MM.1S (cell line): ENCODE results near the gene FBXL7.

Experiments
- DNase-seq: peaks from one replicate; pipeline ENCODE4 v3.0.0-alpha.2; 2015
- H2AFZ ChIP-seq: fragments of 300-600 bp; sonication (generic); 2 replicates; pipeline ENCODE4 v1.6.0; 2016; ENCODE audit warnings: antibody characterized with exemption, low read length
- H3F3A ChIP-seq: fragments of 300-600 bp; sonication (generic); 2 replicates; pipeline ENCODE4 v1.6.1; 2016; ENCODE audit warnings: mild to moderate bottlenecking, antibody characterized with exemption, low read length, moderate library complexity, mixed read lengths; ENCODE audit not compliant: insufficient read depth
- H3K27ac ChIP-seq: fragments of 300-600 bp; sonication (generic); 2 replicates; pipeline ENCODE4 v1.5.1; 2016; ENCODE audit warnings: mild to moderate bottlenecking, low read length
- H3K27me3 ChIP-seq: fragments of 300-600 bp; sonication (generic); replicated peaks from 2 replicates; pipeline ENCODE4 v1.6.0; 2016; ENCODE audit warnings: low read length; ENCODE audit not compliant: insufficient read depth
- H3K36me3 ChIP-seq: fragments of 300-600 bp; sonication (generic); replicated peaks from 2 replicates; pipeline ENCODE4 v1.6.1; 2016; ENCODE audit warnings: mild to moderate bottlenecking, low read length, mixed read lengths; ENCODE audit not compliant: insufficient read depth
- H3K4me1 ChIP-seq: fragments of 300-600 bp; sonication (generic); 2 replicates; pipeline ENCODE4 v1.6.1; 2016; ENCODE audit warnings: low read length, mixed read lengths
- H3K4me2 ChIP-seq: fragments of 300-600 bp; sonication (generic); 2 replicates; pipeline ENCODE4 v1.6.0; 2016; ENCODE audit warnings: low read depth, low read length
- H3K4me3 ChIP-seq: fragments of 300-600 bp; sonication (generic); 2 replicates; pipeline ENCODE4 v1.5.1; 2016; ENCODE audit warnings: low read length, mixed read lengths
- H3K79me2 ChIP-seq: fragments of 300-600 bp; sonication (generic); 2 replicates; pipeline ENCODE4 v1.6.1; 2016; ENCODE audit warnings: mixed run types, low read length, mixed read lengths
- H3K9ac ChIP-seq: fragments of 300-600 bp; sonication (generic); 2 replicates; pipeline ENCODE4 v1.6.1; 2016; ENCODE audit warnings: low read length, mixed read lengths
- H3K9me2 ChIP-seq: fragments of 300-600 bp; sonication (generic); replicated peaks from 2 replicates; pipeline ENCODE4 v1.6.1; 2016; ENCODE audit warnings: mild to moderate bottlenecking, low read length, mixed read lengths; ENCODE audit not compliant: insufficient read depth
- H3K9me3 ChIP-seq: fragments of 300-600 bp; sonication (generic); replicated peaks from 2 replicates; pipeline ENCODE4 v1.6.1; 2016; ENCODE audit warnings: mild to moderate bottlenecking, low read length, mixed read lengths; ENCODE audit not compliant: insufficient read depth
- H4K20me1 ChIP-seq: fragments of 300-600 bp; sonication (generic); 2 replicates; pipeline ENCODE4 v1.6.1; 2016; ENCODE audit warnings: mild to moderate bottlenecking, low read length, moderate library complexity, mixed read lengths; ENCODE audit not compliant: insufficient read depth
- CTCF ChIP-seq: fragments of 300-600 bp; sonication (generic); IDR thresholded peaks from 2 replicates; pipeline ENCODE4 v1.5.1; 2016; ENCODE audit warnings: antibody characterized with exemption, low read length, mixed read lengths
- EZH2 ChIP-seq: fragments of 300-600 bp; sonication (generic); optimal IDR thresholded peaks from 2 replicates; pipeline ENCODE3; 2017; ENCODE audit warnings: low read depth, mild to moderate bottlenecking, antibody characterized with exemption, low read length, mixed read lengths
- EZH2phosphoT487 ChIP-seq: fragments of 300-600 bp; sonication (generic); IDR thresholded peaks from 2 replicates; pipeline ENCODE4 v1.6.1; 2018; ENCODE audit warnings: antibody characterized with exemption, low read length

Gene FBXL7

GRCh38 chr5:15564957-15565356 lies 65.0 kb downstream of the FBXL7 start:
- H3K4me1 ChIP-seq, result no peaks in the 10 kb centered on the region; the same call in 1 of the 2 replicates
- no peak overlapping the region for H2AFZ ChIP-seq
- no peaks in the 10 kb centered on the region for H3F3A ChIP-seq
- DNase-seq, result no peak
- TF ChIP-seq CTCF, result no peak
- no peak for TF ChIP-seq EZH2
- TF ChIP-seq EZH2phosphoT487, result no peak
- H3K27me3 ChIP-seq, result no peaks in the 10 kb centered on the region
- H3K4me3 ChIP-seq, result no peak overlapping the region
- H3K9ac ChIP-seq, result no peak overlapping the region
- H3K4me2 ChIP-seq, result no peak overlapping the region
- no peaks in the 10 kb centered on the region for H3K36me3 ChIP-seq
- H4K20me1 ChIP-seq, result no peaks in the 10 kb centered on the region
- H3K9me2 ChIP-seq, result no peaks in the 10 kb centered on the region
- H3K27ac ChIP-seq, result no peak overlapping the region
- no peaks in the 10 kb centered on the region for H3K9me3 ChIP-seq
- 0 out of 2 replicates have a peak, but pooled peaks cover 3% of the 10 kb centered on the region for H3K79me2 ChIP-seq

- no peaks in the 10 kb centered on the region for H3K27me3 ChIP-seq
- H4K20me1 ChIP-seq, result no peaks in the 10 kb centered on the region
- 0 out of 2 replicates have a peak, but pooled peaks cover 5% of the 10 kb centered on the region for H3K79me2 ChIP-seq
- H2AFZ ChIP-seq, result no peak overlapping the region
- H3K4me1 ChIP-seq, result no peaks in the 10 kb centered on the region; the same call in 1 of the 2 replicates
- DNase-seq, result no peak
- no peak overlapping the region for H3K27ac ChIP-seq
- H3K9me3 ChIP-seq, result no peaks in the 10 kb centered on the region
- H3F3A ChIP-seq, result no peaks in the 10 kb centered on the region
- no peak for TF ChIP-seq EZH2phosphoT487
- TF ChIP-seq EZH2, result no peak
- TF ChIP-seq CTCF, result no peak
- no peak overlapping the region for H3K9ac ChIP-seq
- H3K9me2 ChIP-seq, result no peaks in the 10 kb centered on the region
- H3K4me3 ChIP-seq, result no peak overlapping the region
- H3K36me3 ChIP-seq, result no peaks in the 10 kb centered on the region
- no peak overlapping the region for H3K4me2 ChIP-seq
Measured at GRCh38 chr5:15566306-15566705, 66.3 kb downstream of the FBXL7 start.

GRCh38 chr5:15566789-15567188 lies 66.8 kb downstream of the FBXL7 start:
- Histone ChIP-seq H3K79me2 (peaks cover 7% of the 10 kb centered on the region; the same call in 1 of the 2 replicates), H3K9me3 (no peaks in the 10 kb centered on the region), H3F3A (no peaks in the 10 kb centered on the region), H3K4me1 (no peaks in the 10 kb centered on the region; the same call in 1 of the 2 replicates), H3K9me2 (no peaks in the 10 kb centered on the region), H3K27me3 (no peaks in the 10 kb centered on the region), H3K9ac (no peak overlapping the region), H3K4me3 (no peak overlapping the region), H3K36me3 (no peaks in the 10 kb centered on the region), H2AFZ (no peak overlapping the region), H4K20me1 (no peaks in the 10 kb centered on the region), H3K4me2 (no peak overlapping the region), H3K27ac (no peak overlapping the region)
- TF ChIP-seq EZH2 (no peak), EZH2phosphoT487 (no peak), CTCF (no peak)
- no peak for DNase-seq
